ENCODE data around the gene KMT2B. TPM values are rescaled to one million over a fixed set of nuclear protein-coding genes. Genes with fewer than 3 reads are reported as not detected.
A peak's percentile ranks its signal among the peaks of the same experiment; 100 is the strongest.

KMT2B gene
- total RNA-seq, 1 experiment from 2014 or later, result 65.3 TPM

DNA sequence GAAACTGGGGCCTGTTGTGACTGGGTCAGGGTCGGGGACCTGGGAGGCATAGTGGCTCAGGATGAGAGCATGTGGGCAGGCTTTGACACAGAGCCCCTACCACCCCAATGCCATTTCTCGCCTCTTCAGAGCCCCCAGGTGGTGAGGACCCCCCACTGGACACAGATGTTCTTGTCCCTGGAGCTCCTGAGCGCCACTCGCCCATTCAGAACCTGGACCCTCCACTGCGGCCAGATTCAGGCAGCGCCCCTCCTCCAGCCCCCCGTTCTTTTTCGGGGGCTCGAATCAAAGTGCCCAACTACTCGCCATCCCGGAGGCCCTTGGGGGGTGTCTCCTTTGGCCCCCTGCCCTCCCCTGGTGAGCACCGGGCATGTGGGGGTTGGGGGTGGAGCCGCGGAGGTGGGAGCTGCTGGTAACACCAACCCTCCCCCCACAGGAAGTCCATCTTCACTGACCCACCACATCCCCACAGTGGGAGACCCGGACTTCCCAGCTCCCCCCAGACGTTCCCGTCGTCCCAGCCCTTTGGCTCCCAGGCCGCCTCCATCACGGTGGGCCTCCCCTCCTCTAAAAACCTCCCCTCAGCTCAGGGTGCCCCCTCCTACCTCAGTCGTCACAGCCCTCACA is 14.1 kb downstream of the KMT2B start:
- no peak for DNase-seq
- H3K4me1 Mint-ChIP-seq (ENCODE audit: low read depth, unreplicated experiment), result no peaks in the 10 kb centered on the region
- no peak overlapping the region for H3K27ac Mint-ChIP-seq (ENCODE audit: unreplicated experiment)
- H3K4me3 Mint-ChIP-seq (ENCODE audit: low read depth, unreplicated experiment), result no peak overlapping the region
- H3K27me3 Mint-ChIP-seq (ENCODE audit: unreplicated experiment), result no peaks in the 10 kb centered on the region
- TF ChIP-seq, protein P1, sequence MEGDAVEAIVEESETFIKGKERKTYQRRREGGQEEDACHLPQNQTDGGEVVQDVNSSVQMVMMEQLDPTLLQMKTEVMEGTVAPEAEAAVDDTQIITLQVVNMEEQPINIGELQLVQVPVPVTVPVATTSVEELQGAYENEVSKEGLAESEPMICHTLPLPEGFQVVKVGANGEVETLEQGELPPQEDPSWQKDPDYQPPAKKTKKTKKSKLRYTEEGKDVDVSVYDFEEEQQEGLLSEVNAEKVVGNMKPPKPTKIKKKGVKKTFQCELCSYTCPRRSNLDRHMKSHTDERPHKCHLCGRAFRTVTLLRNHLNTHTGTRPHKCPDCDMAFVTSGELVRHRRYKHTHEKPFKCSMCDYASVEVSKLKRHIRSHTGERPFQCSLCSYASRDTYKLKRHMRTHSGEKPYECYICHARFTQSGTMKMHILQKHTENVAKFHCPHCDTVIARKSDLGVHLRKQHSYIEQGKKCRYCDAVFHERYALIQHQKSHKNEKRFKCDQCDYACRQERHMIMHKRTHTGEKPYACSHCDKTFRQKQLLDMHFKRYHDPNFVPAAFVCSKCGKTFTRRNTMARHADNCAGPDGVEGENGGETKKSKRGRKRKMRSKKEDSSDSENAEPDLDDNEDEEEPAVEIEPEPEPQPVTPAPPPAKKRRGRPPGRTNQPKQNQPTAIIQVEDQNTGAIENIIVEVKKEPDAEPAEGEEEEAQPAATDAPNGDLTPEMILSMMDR (IDR thresholded peaks at IDR 0.05; ENCODE audit: unreplicated experiment), result no peak
- H3K9me3 Mint-ChIP-seq (ENCODE audit: low read depth, unreplicated experiment), result no peaks in the 10 kb centered on the region
- peaks cover 60% of the 10 kb centered on the region for H3K36me3 Mint-ChIP-seq (ENCODE audit: insufficient read depth, unreplicated experiment)
- CTCF ChIA-PET, result interaction anchor here (0.6 kb wide), 1 partner anchor 152 kb away, joined by 5 read pairs; no protein-coding TSS in a partner anchor
- intact Hi-C loops (cut with micrococcal nuclease; ENCODE audit: unreplicated experiment), result no loop called here
- BruUV-seq (replicated peaks), result no TSS peak

DNA sequence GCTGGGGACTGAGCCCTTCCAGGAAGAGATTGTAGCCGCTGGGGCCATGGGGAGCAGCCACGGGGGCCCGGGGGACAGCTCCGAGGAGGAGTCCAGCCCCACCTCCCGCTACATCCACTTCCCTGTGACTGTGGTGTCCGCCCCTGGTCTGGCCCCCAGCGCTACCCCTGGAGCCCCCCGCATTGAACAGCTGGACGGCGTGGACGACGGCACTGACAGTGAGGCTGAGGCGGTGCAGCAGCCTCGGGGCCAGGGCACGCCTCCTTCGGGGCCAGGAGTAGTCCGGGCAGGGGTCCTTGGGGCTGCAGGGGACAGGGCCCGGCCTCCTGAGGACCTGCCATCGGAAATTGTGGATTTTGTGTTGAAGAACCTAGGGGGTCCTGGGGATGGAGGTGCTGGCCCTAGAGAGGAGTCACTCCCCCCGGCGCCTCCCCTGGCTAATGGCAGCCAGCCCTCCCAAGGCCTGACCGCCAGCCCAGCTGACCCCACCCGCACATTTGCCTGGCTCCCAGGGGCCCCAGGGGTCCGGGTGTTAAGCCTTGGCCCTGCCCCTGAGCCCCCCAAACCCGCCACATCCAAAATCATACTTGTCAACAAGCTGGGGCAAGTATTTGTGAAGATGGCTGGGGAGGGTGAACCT is 14.9 kb downstream of the KMT2B start:
- Mint-ChIP-seq H3K27ac (ENCODE audit: unreplicated experiment) (no peak overlapping the region), H3K36me3 (ENCODE audit: insufficient read depth, unreplicated experiment) (peaks cover 67% of the 10 kb centered on the region), H3K9me3 (ENCODE audit: low read depth, unreplicated experiment) (no peaks in the 10 kb centered on the region), H3K4me3 (ENCODE audit: low read depth, unreplicated experiment) (no peak overlapping the region), H3K4me1 (ENCODE audit: low read depth, unreplicated experiment) (no peaks in the 10 kb centered on the region), H3K27me3 (ENCODE audit: unreplicated experiment) (no peaks in the 10 kb centered on the region)
- intact Hi-C loops (cut with micrococcal nuclease; ENCODE audit: unreplicated experiment), result no loop called here
- BruUV-seq (replicated peaks), result no TSS peak
- no peak for DNase-seq
- CTCF ChIA-PET, result no interaction called here
- TF ChIP-seq, protein P1 (IDR thresholded peaks at IDR 0.05; ENCODE audit: unreplicated experiment), result no peak

DNA sequence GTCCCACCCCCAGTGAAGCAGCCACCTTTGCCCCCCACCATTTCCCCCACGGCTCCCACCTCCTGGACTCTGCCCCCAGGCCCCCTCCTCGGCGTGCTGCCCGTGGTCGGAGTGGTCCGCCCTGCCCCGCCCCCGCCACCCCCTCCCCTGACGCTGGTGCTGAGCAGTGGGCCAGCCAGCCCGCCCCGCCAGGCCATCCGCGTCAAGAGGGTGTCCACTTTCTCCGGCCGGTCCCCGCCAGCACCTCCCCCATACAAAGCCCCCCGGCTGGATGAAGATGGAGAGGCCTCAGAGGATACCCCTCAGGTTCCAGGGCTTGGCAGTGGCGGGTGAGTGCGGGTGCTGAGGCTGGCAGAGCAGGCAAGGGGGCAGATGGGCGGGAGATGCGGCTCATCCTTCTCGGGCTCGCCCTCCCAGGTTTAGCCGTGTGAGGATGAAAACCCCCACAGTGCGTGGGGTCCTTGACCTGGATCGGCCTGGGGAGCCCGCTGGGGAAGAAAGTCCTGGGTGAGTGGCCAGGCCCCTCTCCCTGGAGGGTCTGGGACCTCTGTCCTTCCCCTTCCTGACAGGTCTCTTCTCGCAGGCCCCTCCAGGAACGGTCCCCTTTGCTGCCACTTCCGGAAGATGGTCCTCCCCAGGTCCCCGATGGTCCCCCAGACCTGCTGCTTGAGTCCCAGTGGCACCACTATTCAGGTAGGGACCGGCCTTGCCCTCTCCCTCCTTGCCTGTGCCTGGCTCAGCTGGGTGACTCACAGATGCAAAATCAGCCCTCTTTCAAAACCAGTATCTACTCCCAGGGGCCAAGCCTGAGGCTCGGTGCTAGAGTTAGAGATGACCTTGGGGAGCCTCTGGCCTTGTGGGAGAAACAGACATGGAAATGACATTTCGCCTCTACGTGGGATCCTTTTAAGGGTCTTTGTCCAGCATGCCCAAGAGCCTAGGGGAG is 15.7 kb downstream of the KMT2B start:
- Mint-ChIP-seq H3K27me3 (ENCODE audit: unreplicated experiment) (no peaks in the 10 kb centered on the region), H3K36me3 (ENCODE audit: insufficient read depth, unreplicated experiment) (peaks cover 67% of the 10 kb centered on the region), H3K9me3 (ENCODE audit: low read depth, unreplicated experiment) (no peaks in the 10 kb centered on the region), H3K4me3 (ENCODE audit: low read depth, unreplicated experiment) (no peak overlapping the region), H3K4me1 (ENCODE audit: low read depth, unreplicated experiment) (no peaks in the 10 kb centered on the region), H3K27ac (ENCODE audit: unreplicated experiment) (peak overlapping the region; percentile 1)
- no peak for DNase-seq
- CTCF ChIA-PET, result interaction anchor here (1.2 kb wide), 1 partner anchor 223 kb away, joined by 3 read pairs; no protein-coding TSS in a partner anchor
- TF ChIP-seq, protein P1 (IDR thresholded peaks at IDR 0.05; ENCODE audit: unreplicated experiment), result no peak
- no TSS peak for BruUV-seq (replicated peaks)
- intact Hi-C loops (cut with micrococcal nuclease; ENCODE audit: unreplicated experiment), result no loop called here

DNA sequence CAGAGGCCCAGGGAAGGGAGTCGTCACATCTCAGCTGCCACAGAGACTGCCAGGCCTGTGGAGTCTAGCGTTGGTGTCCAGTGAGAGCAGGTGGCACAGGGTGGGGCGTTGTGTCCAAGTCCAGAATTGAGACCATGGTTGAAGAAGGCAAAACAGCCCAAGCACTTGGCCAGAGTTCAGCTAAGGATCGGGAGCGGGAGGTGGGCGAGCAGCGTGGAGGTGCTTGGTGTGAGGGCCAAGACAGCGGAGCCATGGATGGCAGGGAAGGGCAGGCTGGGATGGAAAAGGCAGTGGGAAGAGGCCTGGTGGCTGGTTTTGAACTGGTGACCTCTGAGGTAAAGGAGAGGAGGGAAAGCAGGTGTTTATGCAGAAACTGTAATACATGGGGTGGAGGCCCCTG is 16.5 kb downstream of the KMT2B start:
- no peak for DNase-seq
- CTCF ChIA-PET, result interaction anchor here (1.2 kb wide), 1 partner anchor 224 kb away, joined by 3 read pairs; no protein-coding TSS in a partner anchor
- Mint-ChIP-seq H3K27ac (ENCODE audit: unreplicated experiment) (peak overlapping the region; percentile 1), H3K4me1 (ENCODE audit: low read depth, unreplicated experiment) (no peaks in the 10 kb centered on the region), H3K4me3 (ENCODE audit: low read depth, unreplicated experiment) (no peak overlapping the region), H3K36me3 (ENCODE audit: insufficient read depth, unreplicated experiment) (peaks cover 69% of the 10 kb centered on the region), H3K27me3 (ENCODE audit: unreplicated experiment) (no peaks in the 10 kb centered on the region), H3K9me3 (ENCODE audit: low read depth, unreplicated experiment) (no peaks in the 10 kb centered on the region)
- BruUV-seq (replicated peaks), result no TSS peak
- intact Hi-C loops (cut with micrococcal nuclease; ENCODE audit: unreplicated experiment), result no loop called here
- TF ChIP-seq, protein P1 (IDR thresholded peaks at IDR 0.05; ENCODE audit: unreplicated experiment), result no peak
